Suprapubic skin (tissue), 3 donors: ENCODE data around the gene RHOJ.

Experiments used
- CTCF ChIP-seq, 2 donors: fragments of 200-600 bp in 1 of 2; fragments of 450-650 bp in 1 of 2; sonication (generic) in 1 of 2; IDR thresholded peaks; one replicate each; pipeline ENCODE4 v1.5.1; 2016 to 2019; ENCODE audit warnings: antibody characterized with exemption in 2 of 2, mild to moderate bottlenecking in 1 of 2, moderate library complexity in 1 of 2
- EP300 ChIP-seq: sonication (generic); formaldehyde crosslinking; IDR thresholded peaks from one replicate; pipeline ENCODE4 v1.6.1; 2017; ENCODE audit warnings: antibody characterized with exemption

- TF ChIP-seq CTCF (IDR thresholded peaks at IDR 0.05) (no peak), EP300 (no peak)
Observed at GRCh38 chr14:63210812-63211211, 6.6 kb downstream of the RHOJ start.
